Loucy (cell line): ENCODE data around the gene CXCL10.

Experiments
- H2AFZ ChIP-seq: fragments of 200-600 bp; sonication (generic); 2 replicates; pipeline ENCODE4 v1.6.0; 2016; ENCODE audit warnings: antibody characterized with exemption, mild to moderate bottlenecking, low read length, moderate library complexity
- H3F3A ChIP-seq: fragments of 200-600 bp; 2 replicates; pipeline ENCODE4 v1.6.0; 2016; ENCODE audit warnings: antibody characterized with exemption, low read depth, mild to moderate bottlenecking
- H3K27me3 ChIP-seq: fragments of 200-600 bp; sonication (generic); 2 replicates; pipeline ENCODE4 v1.6.1; 2014; ENCODE audit warnings: low read length, mild to moderate bottlenecking; ENCODE audit not compliant: insufficient read depth, poor library complexity, severe bottlenecking
- H3K36me3 ChIP-seq: fragments of 200-600 bp; sonication (generic); 2 replicates; pipeline ENCODE4 v1.6.1; 2016; ENCODE audit warnings: low read length; ENCODE audit not compliant: insufficient read depth
- H3K4me1 ChIP-seq: fragments of 200-600 bp; sonication (generic); 2 replicates; pipeline ENCODE4 v1.5.1; 2014; ENCODE audit warnings: low read length, mild to moderate bottlenecking; ENCODE audit not compliant: insufficient read depth, poor library complexity, severe bottlenecking
- H3K4me2 ChIP-seq: fragments of 200-600 bp; sonication (generic); 2 replicates; pipeline ENCODE4 v1.6.0; 2014; ENCODE audit warnings: antibody characterized with exemption, low read length, low read depth, mild to moderate bottlenecking; ENCODE audit not compliant: poor library complexity, severe bottlenecking
- H3K4me3 ChIP-seq: fragments of 200-600 bp; sonication (generic); 2 replicates; pipeline ENCODE4 v1.5.1; 2014; ENCODE audit warnings: low read length, mild to moderate bottlenecking, mixed read lengths; ENCODE audit not compliant: poor library complexity, severe bottlenecking
- H3K79me2 ChIP-seq: fragments of 200-600 bp; sonication (generic); 2 replicates; pipeline ENCODE4 v1.6.1; 2014; ENCODE audit warnings: low read length; ENCODE audit not compliant: insufficient read depth
- H3K9ac ChIP-seq: fragments of 200-600 bp; sonication (generic); 2 replicates; pipeline ENCODE4 v1.6.0; 2014; ENCODE audit warnings: mild to moderate bottlenecking, low read depth, low read length, moderate library complexity; ENCODE audit not compliant: poor library complexity, severe bottlenecking
- H3K9me2 ChIP-seq: fragments of 200-600 bp; sonication (generic); replicated peaks from 2 replicates; pipeline ENCODE4 v1.6.1; 2016; ENCODE audit warnings: low read depth, low read length, mixed read lengths
- H3K9me3 ChIP-seq: fragments of 200-600 bp; sonication (generic); 2 replicates; pipeline ENCODE4 v1.6.1; 2014; ENCODE audit warnings: mild to moderate bottlenecking, antibody characterized with exemption, low read length, low read depth; ENCODE audit not compliant: insufficient read depth
- H4K20me1 ChIP-seq: fragments of 200-600 bp; sonication (generic); 2 replicates; pipeline ENCODE4 v1.6.0; 2014; ENCODE audit warnings: antibody characterized with exemption, low read length, mild to moderate bottlenecking; ENCODE audit not compliant: insufficient read depth, poor library complexity, severe bottlenecking
- CTCF ChIP-seq: fragments of 200-600 bp; sonication (generic); conservative IDR thresholded peaks from 2 replicates; pipeline ENCODE4 v1.5.1; 2014; ENCODE audit warnings: mild to moderate bottlenecking, antibody characterized with exemption, low read length
- EZH2phosphoT487 ChIP-seq: fragments of 200-600 bp; IDR thresholded peaks from 2 replicates; pipeline ENCODE4 v1.6.1; 2018; ENCODE audit warnings: antibody characterized with exemption, mild to moderate bottlenecking, moderate library complexity, borderline replicate concordance

The CXCL10 gene

GRCh38 chr4:76003035-76003434, 20.3 kb downstream of the CXCL10 start:
- Histone ChIP-seq H4K20me1 (no peaks in the 10 kb centered on the region), H3K4me2 (no peak overlapping the region), H3F3A (no peaks in the 10 kb centered on the region)

GRCh38 chr4:76002176-76002575, 21.1 kb downstream of the CXCL10 start:
- no peaks in the 10 kb centered on the region for H3K9me2 ChIP-seq
- no peak overlapping the region for H2AFZ ChIP-seq
- no peaks in the 10 kb centered on the region for H3K27me3 ChIP-seq
- no peaks in the 10 kb centered on the region for H3K79me2 ChIP-seq
- H3K4me2 ChIP-seq: no peak overlapping the region
- H3K9me3 ChIP-seq: no peaks in the 10 kb centered on the region
- no peaks in the 10 kb centered on the region for H4K20me1 ChIP-seq
- H3F3A ChIP-seq: no peaks in the 10 kb centered on the region
- H3K4me3 ChIP-seq: no peak overlapping the region
- H3K4me1 ChIP-seq: no peaks in the 10 kb centered on the region
- no peak overlapping the region for H3K9ac ChIP-seq
- no peaks in the 10 kb centered on the region for H3K36me3 ChIP-seq
- TF ChIP-seq CTCF (no peak), EZH2phosphoT487 (no peak)

More at GRCh38 chr4:76003035-76003434, 20.3 kb downstream of the CXCL10 start:
- no peaks in the 10 kb centered on the region for H3K4me1 ChIP-seq
- H3K4me3 ChIP-seq: no peak overlapping the region
- H3K36me3 ChIP-seq: no peaks in the 10 kb centered on the region
- no peak overlapping the region for H2AFZ ChIP-seq
- TF ChIP-seq CTCF: no peak
- TF ChIP-seq EZH2phosphoT487: no peak
- no peaks in the 10 kb centered on the region for H3K27me3 ChIP-seq
- H3K79me2 ChIP-seq: no peaks in the 10 kb centered on the region
- H3K9ac ChIP-seq: no peak overlapping the region
- H3K9me3 ChIP-seq: no peaks in the 10 kb centered on the region
- no peaks in the 10 kb centered on the region for H3K9me2 ChIP-seq

GRCh38 chr4:76001700-76002099, 21.6 kb downstream of the CXCL10 start:
- Histone ChIP-seq H2AFZ (no peak overlapping the region), H3K9ac (no peak overlapping the region), H3K79me2 (no peaks in the 10 kb centered on the region), H3K4me3 (no peak overlapping the region), H3K4me2 (no peak overlapping the region), H4K20me1 (no peaks in the 10 kb centered on the region), H3F3A (no peaks in the 10 kb centered on the region), H3K9me2 (no peaks in the 10 kb centered on the region), H3K27me3 (no peaks in the 10 kb centered on the region), H3K9me3 (no peaks in the 10 kb centered on the region), H3K36me3 (no peaks in the 10 kb centered on the region), H3K4me1 (no peaks in the 10 kb centered on the region)
- TF ChIP-seq EZH2phosphoT487 (no peak), CTCF (no peak)
